Activated B cell treated with CpG ODN at 0.5 μM for 24 hours (primary cell): Measurements from ENCODE around the gene TCL1B. TPM values are rescaled to one million over a fixed set of nuclear protein-coding genes. Genes with fewer than 3 reads are reported as not detected.
A peak's percentile ranks its signal among the peaks of the same experiment; 100 is the strongest.
"Not testable (repeated sequence)": the region's sequence is repeated elsewhere in the genome, so short reads cannot be mapped to it uniquely, and the experiment has no call there.

ENCODE experiments used
- ATAC-seq: fragments of 200-7000 bp; cut with Tn5 transposase; one replicate; pipeline ENCODE4 v1.10.0; 2021; ENCODE audit warnings: low read depth, mild to moderate bottlenecking, moderate library complexity
- CTCF ChIA-PET: fragments of 350-600 bp; sonication (Branson Sonifier 250); formaldehyde crosslinking; loops from one replicate; lab custom pipeline; 2021; ENCODE audit warnings: antibody characterized with exemption; lab: Charles Lee
- POLR2A ChIA-PET: fragments of 350-600 bp; sonication (Branson Sonifier 250); formaldehyde crosslinking; loops from one replicate; lab custom pipeline; 2021; ENCODE audit warnings: antibody characterized with exemption; lab: Charles Lee
- DNase-seq: peaks from one replicate; pipeline ENCODE4 v3.0.0; 2022
- H3K27ac Mint-ChIP-seq: one replicate; pipeline ENCODE4 v1.8.0; 2020; ENCODE audit warnings: mixed read lengths
- H3K27me3 Mint-ChIP-seq: one replicate; pipeline ENCODE4 v1.8.0; 2021; ENCODE audit warnings: mixed read lengths
- H3K36me3 Mint-ChIP-seq: one replicate; pipeline ENCODE4 v1.8.0; 2021; ENCODE audit warnings: low read depth, mixed read lengths
- H3K4me1 Mint-ChIP-seq: one replicate; pipeline ENCODE4 v1.8.0; 2021; ENCODE audit warnings: mixed read lengths
- H3K4me3 Mint-ChIP-seq: one replicate; pipeline ENCODE4 v1.8.0; 2020; ENCODE audit warnings: mild to moderate bottlenecking, mixed read lengths
- H3K9me3 Mint-ChIP-seq: one replicate; pipeline ENCODE4 v1.8.0; 2020; ENCODE audit warnings: mixed read lengths
- intact Hi-C: fragments of 100-400 bp; cut with micrococcal nuclease; formaldehyde crosslinking; loops from one replicate; pipeline ENCODE4 v1.15.1; 2024
- total RNA-seq: library from RNA; stranded (reverse); gene quantifications from 2 replicates; pipeline ENCODE4 v1.2.3, GENCODE V29; 2022
- TF ChIP-seq, protein P1 (sequence below): fragments of 200-600 bp; IDR thresholded peaks from one replicate; pipeline ENCODE4 v1.8.0; 2022; ENCODE audit warnings: antibody characterized with exemption, mild to moderate bottlenecking

TCL1B gene
- total RNA-seq, 1 donor from 2014 or later = 1.2 TPM

DNA sequence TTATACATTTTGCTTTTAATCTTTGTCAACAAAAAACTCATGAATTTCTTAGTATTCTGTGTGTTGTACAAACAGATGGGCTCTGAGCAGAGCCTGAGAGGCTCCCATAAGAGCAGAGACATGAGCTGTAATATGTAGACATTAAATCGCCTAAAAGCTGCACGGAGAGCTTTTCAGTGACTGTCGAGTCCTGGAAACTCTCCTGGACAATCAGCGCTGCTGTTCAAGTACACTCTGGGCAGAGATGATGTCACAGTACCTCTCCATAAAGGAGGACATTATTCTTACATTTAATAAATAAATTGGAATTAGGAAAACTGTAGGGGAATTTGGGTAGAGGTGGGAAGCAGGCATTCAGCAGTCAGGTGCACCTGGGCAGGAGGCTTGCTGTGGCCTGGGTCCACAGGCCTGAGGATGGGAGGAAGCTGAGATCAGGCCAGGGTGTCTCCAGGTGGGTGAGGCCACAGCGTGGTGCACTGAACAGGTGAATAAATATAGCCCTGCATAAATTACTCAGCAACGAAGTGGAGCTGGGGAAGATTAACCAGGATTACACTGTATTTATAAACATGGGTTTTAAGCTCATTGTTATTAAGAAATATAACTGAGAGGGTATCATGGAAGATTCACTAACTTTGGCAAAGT is 41.0 kb downstream of the TCL1B start:
- ChIA-PET CTCF (interaction anchor here (1.8 to 4.3 kb wide), 3 partner anchors 12 to 47 kb away, joined by 5 to 30 read pairs (median 9); no protein-coding TSS in a partner anchor), POLR2A (interaction anchor here (1.0 to 2.9 kb wide), 7 partner anchors 13 to 53 kb away, joined by 3 to 12 read pairs (median 4); partner anchors contain the start of gene TCL1A)
- H3K9me3 Mint-ChIP-seq = peaks cover 5% of the 10 kb centered on the region
- peaks cover 7% of the 10 kb centered on the region for H3K36me3 Mint-ChIP-seq
- H3K27ac Mint-ChIP-seq = peak overlapping the region; percentile 83
- intact Hi-C loops = loop anchor here (2.0 to 5.0 kb wide), 2 partner anchors 30 to 115 kb away; no protein-coding TSS in a partner anchor
- H3K27me3 Mint-ChIP-seq = peaks cover 24% of the 10 kb centered on the region
- TF ChIP-seq, protein P1, sequence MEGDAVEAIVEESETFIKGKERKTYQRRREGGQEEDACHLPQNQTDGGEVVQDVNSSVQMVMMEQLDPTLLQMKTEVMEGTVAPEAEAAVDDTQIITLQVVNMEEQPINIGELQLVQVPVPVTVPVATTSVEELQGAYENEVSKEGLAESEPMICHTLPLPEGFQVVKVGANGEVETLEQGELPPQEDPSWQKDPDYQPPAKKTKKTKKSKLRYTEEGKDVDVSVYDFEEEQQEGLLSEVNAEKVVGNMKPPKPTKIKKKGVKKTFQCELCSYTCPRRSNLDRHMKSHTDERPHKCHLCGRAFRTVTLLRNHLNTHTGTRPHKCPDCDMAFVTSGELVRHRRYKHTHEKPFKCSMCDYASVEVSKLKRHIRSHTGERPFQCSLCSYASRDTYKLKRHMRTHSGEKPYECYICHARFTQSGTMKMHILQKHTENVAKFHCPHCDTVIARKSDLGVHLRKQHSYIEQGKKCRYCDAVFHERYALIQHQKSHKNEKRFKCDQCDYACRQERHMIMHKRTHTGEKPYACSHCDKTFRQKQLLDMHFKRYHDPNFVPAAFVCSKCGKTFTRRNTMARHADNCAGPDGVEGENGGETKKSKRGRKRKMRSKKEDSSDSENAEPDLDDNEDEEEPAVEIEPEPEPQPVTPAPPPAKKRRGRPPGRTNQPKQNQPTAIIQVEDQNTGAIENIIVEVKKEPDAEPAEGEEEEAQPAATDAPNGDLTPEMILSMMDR = no peak
- peaks cover 85% of the 10 kb centered on the region for H3K4me1 Mint-ChIP-seq
- ATAC-seq (no peak), DNase-seq (no peak)
- peak overlapping the region; percentile 68 for H3K4me3 Mint-ChIP-seq

DNA sequence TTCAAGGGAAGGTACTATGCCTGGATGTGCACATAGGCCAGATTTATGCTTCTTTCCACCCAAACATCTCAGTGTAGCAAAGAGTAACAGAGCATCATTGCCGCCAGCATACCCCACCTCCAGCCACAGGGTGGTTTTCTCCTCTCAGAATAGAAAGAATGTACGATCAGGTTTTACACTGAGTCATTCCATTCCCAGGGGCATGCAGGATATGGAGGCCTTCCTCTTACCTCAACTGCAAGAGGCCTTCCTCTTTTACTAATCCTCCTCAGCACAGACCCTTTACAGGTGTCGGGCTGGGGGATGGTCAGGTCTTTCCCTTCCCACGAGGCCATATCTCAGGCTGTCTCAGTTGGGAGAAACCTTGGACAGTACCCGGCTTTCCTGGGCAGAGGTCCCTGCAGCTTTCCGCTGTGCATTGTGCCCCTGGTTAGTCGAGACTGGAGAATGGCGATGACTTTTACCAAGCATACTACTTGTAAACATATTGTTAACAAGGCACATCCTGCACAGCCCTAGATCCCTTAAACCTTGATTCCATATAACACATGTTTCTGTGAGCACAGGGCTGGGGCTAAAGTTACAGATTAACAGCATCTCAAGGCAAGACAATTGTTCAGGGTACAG is 43.3 kb downstream of the TCL1B start:
- Mint-ChIP-seq H3K4me1 (peaks cover 70% of the 10 kb centered on the region), H3K27ac (peak overlapping the region; percentile 80), H3K4me3 (peak overlapping the region; percentile 63), H3K27me3 (peaks cover 26% of the 10 kb centered on the region)
- DNase-seq, H3K9me3 Mint-ChIP-seq, H3K36me3 Mint-ChIP-seq: not testable (repeated sequence)
- POLR2A ChIA-PET = interaction anchor here (1.2 to 2.9 kb wide), 2 partner anchors 13 to 33 kb away, joined by 3 to 12 read pairs; no protein-coding TSS in a partner anchor
- peak; percentile 61 for ATAC-seq
- intact Hi-C loops = loop anchor here (1.0 to 5.0 kb wide), 2 partner anchors 45 to 117 kb away; no protein-coding TSS in a partner anchor
- CTCF ChIA-PET = interaction anchor here (0.7 kb wide), 1 partner anchor 46 kb away, joined by 3 read pairs; no protein-coding TSS in a partner anchor

DNA sequence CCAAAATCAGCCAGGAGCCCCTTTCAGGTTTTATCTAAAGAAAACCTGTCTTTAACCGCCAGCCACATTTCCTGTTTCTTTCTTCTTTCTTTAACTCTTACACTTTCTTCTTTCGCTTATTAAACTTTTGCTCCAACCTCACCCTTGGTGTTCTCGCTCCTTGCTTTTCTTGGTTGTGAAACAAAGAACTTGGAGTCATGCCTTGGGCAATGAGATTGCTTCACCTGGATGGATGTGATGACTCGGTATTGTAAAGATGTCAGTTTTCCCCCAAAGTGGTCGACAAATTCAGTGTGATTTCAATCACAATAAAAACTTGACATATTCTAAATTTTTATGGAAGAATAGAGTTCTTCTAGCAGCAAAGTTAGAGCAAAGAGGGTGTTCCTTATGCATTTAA is 43.9 kb downstream of the TCL1B start:
- ChIA-PET CTCF (interaction anchor here (0.7 to 1.2 kb wide), 2 partner anchors 44 to 47 kb away, joined by 3 to 5 read pairs; no protein-coding TSS in a partner anchor), POLR2A (interaction anchor here (0.7 kb wide), 1 partner anchor 40 kb away, joined by 3 read pairs; no protein-coding TSS in a partner anchor)
- Mint-ChIP-seq H3K9me3 (no peaks in the 10 kb centered on the region), H3K27ac (peak overlapping the region; percentile 80), H3K4me1 (peaks cover 66% of the 10 kb centered on the region), H3K4me3 (no peak overlapping the region), H3K36me3 (peaks cover 3% of the 10 kb centered on the region), H3K27me3 (peaks cover 23% of the 10 kb centered on the region)
- ATAC-seq (no peak), DNase-seq (no peak)
- TF ChIP-seq, protein P1 = no peak
- intact Hi-C loops = no loop called here

DNA sequence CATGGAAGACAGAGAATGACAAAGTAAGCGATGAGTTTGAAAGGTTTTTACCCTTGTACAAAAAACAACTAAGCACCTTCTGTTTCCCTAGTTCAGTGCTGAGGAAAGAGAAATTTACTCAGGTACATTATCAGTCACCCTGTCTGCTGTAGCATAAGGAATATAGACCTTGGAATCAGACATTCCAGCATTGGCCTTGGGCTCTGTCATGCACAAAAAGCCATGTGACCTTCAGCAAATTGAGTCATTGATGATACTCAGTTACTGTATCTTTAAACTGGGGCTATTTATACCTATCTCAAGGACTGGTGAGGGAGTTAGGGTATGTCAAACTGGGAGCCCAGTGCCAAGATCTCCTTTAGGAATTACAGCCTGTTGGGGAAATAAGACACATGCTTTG is 47.0 kb downstream of the TCL1B start:
- Mint-ChIP-seq H3K9me3 (no peaks in the 10 kb centered on the region), H3K4me3 (no peak overlapping the region), H3K36me3 (peaks cover 3% of the 10 kb centered on the region), H3K4me1 (peaks cover 49% of the 10 kb centered on the region), H3K27ac (peak overlapping the region; percentile 69), H3K27me3 (peaks cover 13% of the 10 kb centered on the region)
- POLR2A ChIA-PET = no interaction called here
- no peak for DNase-seq
- TF ChIP-seq, protein P1 = no peak
- no peak for ATAC-seq
- intact Hi-C loops = no loop called here
- CTCF ChIA-PET = no interaction called here

DNA sequence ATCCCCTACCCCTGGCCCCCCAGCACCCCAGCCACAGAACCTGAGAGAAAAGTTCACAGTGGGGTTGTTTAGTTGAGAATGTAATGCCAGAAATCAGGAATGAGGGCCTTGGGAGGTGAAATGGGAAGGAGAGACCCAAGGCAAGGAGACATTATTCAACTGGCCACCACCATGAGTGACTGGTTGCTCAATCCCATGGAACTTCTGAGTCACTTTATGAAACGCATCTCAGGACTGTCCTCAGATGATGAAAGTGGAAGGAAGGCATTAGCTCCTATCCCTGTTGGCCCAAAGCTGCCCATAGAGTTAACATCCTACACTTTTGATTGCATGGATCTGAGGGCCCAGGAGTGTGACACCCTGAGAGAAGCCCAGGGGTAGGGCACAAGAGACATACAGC is 53.1 kb downstream of the TCL1B start:
- CTCF ChIA-PET = no interaction called here
- POLR2A ChIA-PET = interaction anchor here (1.2 kb wide), 1 partner anchor 28 kb away, joined by 5 read pairs; no protein-coding TSS in a partner anchor
- intact Hi-C loops = no loop called here
- H3K4me3 Mint-ChIP-seq = no peak overlapping the region
- DNase-seq = no peak
- H3K4me1 Mint-ChIP-seq = peaks cover 36% of the 10 kb centered on the region
- H3K36me3 Mint-ChIP-seq = peaks cover 9% of the 10 kb centered on the region
- peak overlapping the region; percentile 76 for H3K27ac Mint-ChIP-seq
- ATAC-seq = no peak
- no peaks in the 10 kb centered on the region for H3K27me3 Mint-ChIP-seq
- H3K9me3 Mint-ChIP-seq = peaks cover 5% of the 10 kb centered on the region
- TF ChIP-seq, protein P1 = no peak
